PFSK-1 (cell line): ENCODE results near the gene RGS9.

Experiments used
- FOXP2 ChIP-seq: optimal IDR thresholded peaks from 2 replicates; pipeline ENCODE3; 2011; ENCODE audit warnings: borderline replicate concordance, control low read depth, inconsistent platforms; ENCODE audit not compliant: insufficient read depth; ENCODE audit errors: extremely low read length, extremely low read depth
- POLR2AphosphoS5 ChIP-seq: IDR thresholded peaks from 2 replicates; pipeline ENCODE4 v1.6.1; 2012; ENCODE audit warnings: low read depth, mild to moderate bottlenecking, control low read depth, low read length, moderate library complexity
- SIN3A ChIP-seq: IDR thresholded peaks from 2 replicates; pipeline ENCODE4 v1.6.1; 2012; ENCODE audit warnings: mild to moderate bottlenecking, low read length, moderate library complexity, borderline replicate concordance; ENCODE audit not compliant: insufficient read depth
- TAF1 ChIP-seq: IDR thresholded peaks from 2 replicates; pipeline ENCODE4 v1.6.1; 2012; ENCODE audit warnings: low read length, control low read depth, borderline replicate concordance; ENCODE audit not compliant: insufficient read depth
- TF ChIP-seq, protein P1 (sequence below), 2 experiments: IDR thresholded peaks; 2 replicates each; pipeline versions ENCODE4 v1.6.1 to v1.8.0; 2011 to 2012; ENCODE audit warnings: low read depth in 2 of 2, low read length in 2 of 2, control low read depth in 1 of 2, inconsistent platforms in 1 of 2, mild to moderate bottlenecking in 1 of 2, moderate library complexity in 1 of 2; ENCODE audit not compliant: insufficient read depth in 1 of 2

- TF ChIP-seq POLR2AphosphoS5: no peak
- TF ChIP-seq SIN3A: no peak
- TF ChIP-seq, protein P1, sequence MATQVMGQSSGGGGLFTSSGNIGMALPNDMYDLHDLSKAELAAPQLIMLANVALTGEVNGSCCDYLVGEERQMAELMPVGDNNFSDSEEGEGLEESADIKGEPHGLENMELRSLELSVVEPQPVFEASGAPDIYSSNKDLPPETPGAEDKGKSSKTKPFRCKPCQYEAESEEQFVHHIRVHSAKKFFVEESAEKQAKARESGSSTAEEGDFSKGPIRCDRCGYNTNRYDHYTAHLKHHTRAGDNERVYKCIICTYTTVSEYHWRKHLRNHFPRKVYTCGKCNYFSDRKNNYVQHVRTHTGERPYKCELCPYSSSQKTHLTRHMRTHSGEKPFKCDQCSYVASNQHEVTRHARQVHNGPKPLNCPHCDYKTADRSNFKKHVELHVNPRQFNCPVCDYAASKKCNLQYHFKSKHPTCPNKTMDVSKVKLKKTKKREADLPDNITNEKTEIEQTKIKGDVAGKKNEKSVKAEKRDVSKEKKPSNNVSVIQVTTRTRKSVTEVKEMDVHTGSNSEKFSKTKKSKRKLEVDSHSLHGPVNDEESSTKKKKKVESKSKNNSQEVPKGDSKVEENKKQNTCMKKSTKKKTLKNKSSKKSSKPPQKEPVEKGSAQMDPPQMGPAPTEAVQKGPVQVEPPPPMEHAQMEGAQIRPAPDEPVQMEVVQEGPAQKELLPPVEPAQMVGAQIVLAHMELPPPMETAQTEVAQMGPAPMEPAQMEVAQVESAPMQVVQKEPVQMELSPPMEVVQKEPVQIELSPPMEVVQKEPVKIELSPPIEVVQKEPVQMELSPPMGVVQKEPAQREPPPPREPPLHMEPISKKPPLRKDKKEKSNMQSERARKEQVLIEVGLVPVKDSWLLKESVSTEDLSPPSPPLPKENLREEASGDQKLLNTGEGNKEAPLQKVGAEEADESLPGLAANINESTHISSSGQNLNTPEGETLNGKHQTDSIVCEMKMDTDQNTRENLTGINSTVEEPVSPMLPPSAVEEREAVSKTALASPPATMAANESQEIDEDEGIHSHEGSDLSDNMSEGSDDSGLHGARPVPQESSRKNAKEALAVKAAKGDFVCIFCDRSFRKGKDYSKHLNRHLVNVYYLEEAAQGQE (IDR thresholded peaks at IDR 0.05; ENCODE audit: insufficient read depth in 1 of 2, low read depth in 2 of 2, low read length in 2 of 2): no peak
- TF ChIP-seq TAF1: no peak
- no peak for TF ChIP-seq FOXP2
These were observed 45.1 kb downstream of the RGS9 start for GRCh38 chr17:65182233-65182632.
